Gastroesophageal sphincter (tissue), 4 donors: Measurements from ENCODE around the gene ITGA6. TPM values are rescaled to one million over a fixed set of nuclear protein-coding genes. Genes with fewer than 3 reads are reported as not detected.

Source experiments
- ATAC-seq: fragments of 150-250 bp; one replicate; pipeline ENCODE4 v1.9.1; 2016; ENCODE audit warnings: mild to moderate bottlenecking, moderate library complexity
- H3K27ac ChIP-seq, 4 donors: fragments of 200-600 bp; sonication (generic) in 3 of 4; 1 replicate in 3 of 4; 2 replicates in 1 of 4; pipeline ENCODE4 v1.5.1; 2016 to 2019
- H3K27me3 ChIP-seq: fragments of 200-600 bp; sonication (generic); one replicate; pipeline ENCODE4 v1.5.1; 2019
- H3K36me3 ChIP-seq, 2 donors: fragments of 200-600 bp; sonication (generic); one replicate each; pipeline ENCODE4 v1.5.1; 2019; ENCODE audit warnings: control low read depth in 1 of 2
- H3K4me1 ChIP-seq, 3 donors: fragments of 200-600 bp; sonication (generic); 1 replicate in 2 of 3; 2 replicates in 1 of 3; pipeline ENCODE4 v1.5.1; 2016 to 2019; ENCODE audit warnings: control low read depth in 2 of 3
- H3K4me3 ChIP-seq, 2 donors: fragments of 200-600 bp; sonication (generic); one replicate each; pipeline ENCODE4 v1.5.1; 2019; ENCODE audit warnings: mild to moderate bottlenecking in 1 of 2, moderate library complexity in 1 of 2
- H3K9me3 ChIP-seq, 3 donors: fragments of 200-600 bp; sonication (generic); one replicate each; pipeline ENCODE4 v1.5.1; 2017 to 2019; ENCODE audit warnings: control low read depth in 2 of 3
- CTCF ChIP-seq, 4 experiments: fragments of 200-600 bp in 2 of 4; fragments of 450-650 bp in 2 of 4; sonication (generic) in 1 of 4; IDR thresholded peaks; one replicate each; pipeline ENCODE4 v1.5.1; 2017 to 2019; ENCODE audit warnings: antibody characterized with exemption in 4 of 4, mild to moderate bottlenecking in 2 of 4, moderate library complexity in 2 of 4
- EP300 ChIP-seq: sonication (generic); formaldehyde crosslinking; IDR thresholded peaks from one replicate; pipeline ENCODE4 v1.6.1; 2017; ENCODE audit warnings: antibody characterized with exemption, mild to moderate bottlenecking
- POLR2A ChIP-seq, 2 donors: fragments of 450-650 bp; IDR thresholded peaks; one replicate each; pipeline ENCODE4 v1.6.1; 2017; ENCODE audit warnings: antibody characterized with exemption in 2 of 2, mild to moderate bottlenecking in 2 of 2, moderate library complexity in 1 of 2
- POLR2AphosphoS5 ChIP-seq: sonication (generic); formaldehyde crosslinking; IDR thresholded peaks from one replicate; pipeline ENCODE4 v1.6.1; 2017; ENCODE audit warnings: antibody characterized with exemption
- WGBS, 2 donors: methylation state at CpG; one replicate each; pipeline ENCODE4 v1.1.5; 2018; ENCODE audit warnings: low coverage in 1 of 2; 5-methylcytosine and 5-hydroxymethylcytosine counted together
- total RNA-seq, 4 donors: library from RNA; depleted of rRNA; stranded (reverse); fragments of >200 nt; gene quantifications; one replicate each; pipeline ENCODE4 v1.1.0, GENCODE V29; 2016

The ITGA6 gene
- total RNA-seq, 4 donors from 2014 or later: 32.5 to 62.2 (median 48.7) TPM

DNA sequence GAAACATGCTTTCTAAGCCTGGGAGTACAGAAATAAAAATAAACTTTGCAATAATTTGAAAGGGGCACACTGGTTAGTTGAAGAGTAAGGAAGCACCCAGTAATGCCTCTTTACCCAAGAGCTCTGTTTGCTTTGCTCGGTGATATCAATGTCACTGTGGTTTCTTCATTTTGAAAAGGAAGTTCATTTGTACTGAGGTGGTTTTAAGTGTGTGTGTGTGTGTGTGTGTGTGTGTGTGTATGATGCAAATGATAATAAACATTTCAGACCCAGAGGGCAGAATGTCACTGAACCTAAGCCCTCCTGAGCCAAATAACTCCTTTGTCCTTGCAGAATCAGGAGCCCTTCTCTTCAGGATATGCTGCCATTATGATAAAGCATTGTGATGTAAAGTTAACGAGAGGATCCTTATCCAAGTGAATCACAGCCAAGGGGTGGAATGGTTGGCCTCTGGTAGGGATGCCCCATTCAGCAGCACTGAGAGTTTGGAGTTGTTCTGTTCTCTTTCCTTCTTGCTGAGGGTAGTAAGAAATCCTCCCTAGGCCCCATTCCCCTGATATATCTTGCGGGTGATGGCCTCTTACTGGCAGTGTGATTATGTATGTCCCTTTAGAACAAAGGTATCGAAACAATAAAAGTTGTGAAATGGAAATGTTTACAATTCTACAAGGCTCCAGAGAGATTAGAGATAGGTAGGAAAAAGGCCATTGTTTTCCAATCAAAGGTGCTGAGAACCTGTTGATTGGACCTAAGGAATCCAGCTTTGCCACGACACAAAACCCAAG, 7.6 kb downstream of the ITGA6 start:
- TF ChIP-seq CTCF (IDR thresholded peaks at IDR 0.05) (no peak), EP300 (no peak), POLR2A (IDR thresholded peaks at IDR 0.05) (no peak), POLR2AphosphoS5 (no peak)
- no peak for ATAC-seq
- no peak overlapping the region for H3K4me3 ChIP-seq
- 81 to 86% methylated on average over 4 of the region's 5 CpGs for WGBS, 2 donors
- no peaks in the 10 kb centered on the region for H3K9me3 ChIP-seq
- no peaks in the 10 kb centered on the region for H3K36me3 ChIP-seq
- H3K27ac ChIP-seq: no peak overlapping the region
- H3K4me1 ChIP-seq: peaks cover 0 to 14% (median 0%) of the 10 kb centered on the region in 3 donors
- peaks cover 6% of the 10 kb centered on the region for H3K27me3 ChIP-seq

DNA sequence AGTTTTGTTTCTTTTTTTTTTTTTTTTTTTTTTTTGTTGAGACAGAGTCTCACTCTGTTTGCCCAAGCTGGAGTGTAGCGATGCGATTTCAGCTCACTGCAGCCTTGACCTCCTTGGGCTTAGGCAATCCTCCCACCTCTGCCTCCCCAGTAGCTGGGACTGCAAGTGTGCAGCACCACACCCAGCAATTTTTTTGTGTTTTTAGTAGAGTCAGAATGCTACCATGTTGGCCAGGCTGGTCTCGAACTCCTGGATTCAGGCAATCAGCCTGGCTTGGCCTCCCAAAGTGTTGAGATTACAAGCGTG, 8.2 kb downstream of the ITGA6 start:
- no peak overlapping the region for H3K27ac ChIP-seq

GRCh38 chr2:172436889-172437288, 9.5 kb downstream of the ITGA6 start:
- Histone ChIP-seq H3K4me1 (peaks cover 0 to 14% (median 0%) of the 10 kb centered on the region in 3 donors), H3K9me3 (no peaks in the 10 kb centered on the region), H3K27ac (no peak overlapping the region), H3K4me3 (no peak overlapping the region), H3K27me3 (peaks cover under 1% of the 10 kb centered on the region), H3K36me3 (no peaks in the 10 kb centered on the region)
- no peak for ATAC-seq
- 71 to 89% methylated on average over 1 of the region's 1 CpG for WGBS, 2 donors
- no peak for TF ChIP-seq POLR2A (IDR thresholded peaks at IDR 0.05)

More for the DNA sequence above, 8.2 kb downstream of the ITGA6 start:
- TF ChIP-seq EP300 (no peak), POLR2A (IDR thresholded peaks at IDR 0.05) (no peak), CTCF (IDR thresholded peaks at IDR 0.05) (no peak), POLR2AphosphoS5 (no peak)
- Histone ChIP-seq H3K27me3 (peaks cover 4% of the 10 kb centered on the region), H3K36me3 (no peaks in the 10 kb centered on the region), H3K4me1 (peaks cover 0 to 14% (median 0%) of the 10 kb centered on the region in 3 donors), H3K9me3 (no peaks in the 10 kb centered on the region), H3K4me3 (no peak overlapping the region)
- WGBS, 2 donors: 100% methylated on average over 1 of the region's 4 CpGs; no CpG with 5 or more reads in 1 of the 2 donors
- ATAC-seq: no peak

DNA sequence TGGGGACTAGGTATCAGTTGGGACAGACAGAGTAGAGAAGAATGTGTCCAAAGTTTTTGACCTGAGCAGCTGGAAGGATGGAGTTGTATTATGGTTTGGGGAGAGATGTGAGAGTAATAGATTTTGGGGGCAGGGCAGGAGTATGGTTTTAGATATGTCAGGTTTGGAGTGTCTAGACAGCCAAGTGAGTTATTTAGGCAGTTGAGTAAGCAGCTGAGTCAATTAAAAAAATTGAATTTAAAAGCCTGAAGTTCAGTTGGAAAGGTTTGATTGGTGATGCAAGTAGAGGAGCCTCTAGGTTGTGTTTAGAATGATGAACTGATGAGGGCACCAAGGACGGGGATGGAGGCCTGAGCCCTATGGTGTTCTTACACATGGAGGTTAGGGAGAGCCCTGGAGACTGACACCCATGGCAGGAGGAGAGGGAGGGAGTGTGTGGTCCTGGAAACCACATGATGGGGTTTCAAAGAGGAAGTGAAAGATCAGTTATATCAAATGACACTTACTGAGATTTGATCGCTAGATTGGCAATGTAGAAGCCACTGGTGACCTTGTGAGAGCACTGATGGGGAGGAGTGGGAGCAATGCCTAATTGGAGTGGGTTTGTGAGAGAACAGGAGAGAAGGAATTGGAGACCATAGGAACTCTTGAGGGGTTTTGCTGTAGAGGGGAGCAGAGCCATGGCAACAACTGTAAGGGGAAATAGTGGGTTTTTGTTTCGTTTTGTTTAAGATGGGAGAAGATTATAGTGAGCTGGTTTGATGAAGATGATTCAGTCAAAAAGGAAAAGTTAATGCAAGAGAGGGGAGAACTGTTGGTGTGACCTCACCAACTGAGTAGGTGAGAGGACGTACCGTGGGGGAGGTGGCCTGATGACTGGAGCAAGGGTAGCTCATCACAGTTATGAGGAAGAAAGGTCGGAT, 10.3 kb downstream of the ITGA6 start:
- H3K9me3 ChIP-seq: no peaks in the 10 kb centered on the region
- TF ChIP-seq POLR2AphosphoS5: no peak
- TF ChIP-seq CTCF (IDR thresholded peaks at IDR 0.05): no peak
- no peak for TF ChIP-seq EP300
- peaks cover 0 to 14% (median 0%) of the 10 kb centered on the region in 3 donors for H3K4me1 ChIP-seq
- ATAC-seq: no peak
- H3K27ac ChIP-seq: no peak overlapping the region
- H3K4me3 ChIP-seq: peak overlapping the region in 1 of 2 donors; percentile 8
- no peaks in the 10 kb centered on the region for H3K36me3 ChIP-seq
- 76 to 90% methylated on average over 6 of the region's 6 CpGs for WGBS, 2 donors
- H3K27me3 ChIP-seq: peaks cover 7% of the 10 kb centered on the region

DNA sequence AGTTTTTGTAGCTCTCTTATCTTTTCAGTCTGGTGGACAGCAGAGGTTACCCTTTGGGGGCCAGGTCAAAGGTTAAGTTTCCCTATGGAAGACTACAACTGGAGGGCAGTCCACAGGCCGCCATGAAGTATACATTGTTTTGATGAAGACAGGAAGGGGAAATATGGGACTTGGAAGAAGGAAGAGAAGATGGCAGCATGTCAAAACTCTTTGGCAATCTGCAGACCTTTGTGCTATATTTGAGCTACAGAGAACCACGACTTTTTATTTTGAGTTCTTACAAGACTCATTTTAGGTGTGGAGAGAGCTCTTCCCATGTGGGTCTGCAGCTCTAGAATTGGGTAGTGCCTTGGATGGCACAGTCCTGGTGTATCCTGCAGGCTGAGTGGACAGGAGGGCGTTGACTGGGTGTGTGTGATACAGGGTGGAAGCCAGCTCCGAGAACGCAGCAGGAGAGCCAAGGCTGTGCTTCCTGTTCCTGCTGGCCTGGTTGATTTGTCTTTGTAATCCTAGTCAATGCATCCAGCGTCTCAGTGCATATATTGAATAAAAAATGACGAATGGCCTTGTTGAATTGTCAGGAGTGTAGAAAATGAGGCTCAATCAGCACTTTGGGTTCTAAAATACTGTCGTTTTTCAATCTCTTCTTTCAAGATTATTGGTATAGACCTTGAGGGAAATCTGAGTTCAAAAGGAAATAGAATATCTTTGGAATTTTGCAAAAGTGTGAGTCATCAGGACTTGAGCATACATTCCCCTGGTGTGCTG, 11.5 kb downstream of the ITGA6 start:
- H3K9me3 ChIP-seq: no peaks in the 10 kb centered on the region
- H3K27ac ChIP-seq: peak overlapping the region in 1 of 4 donors; percentile 13
- ATAC-seq: no peak
- H3K36me3 ChIP-seq: no peaks in the 10 kb centered on the region
- no peak for TF ChIP-seq POLR2AphosphoS5
- peaks cover 0 to 14% (median 0%) of the 10 kb centered on the region in 3 donors for H3K4me1 ChIP-seq
- H3K4me3 ChIP-seq: no peak overlapping the region
- H3K27me3 ChIP-seq: peaks cover 7% of the 10 kb centered on the region
- WGBS, 2 donors: 56 to 70% methylated on average over 6 to 7 of the region's 8 CpGs
